Activated CD4-positive, CD25-positive, alpha-beta regulatory T cell treated with anti-CD3 and anti-CD28 coated beads, Interleukin-2, amount 50 U/mL, for 72 hours (primary cell): ENCODE results near the gene LARP1.

Experiments
- DNase-seq: peaks from one replicate; pipeline ENCODE4 v3.0.0; 2021

LARP1 gene

DNA sequence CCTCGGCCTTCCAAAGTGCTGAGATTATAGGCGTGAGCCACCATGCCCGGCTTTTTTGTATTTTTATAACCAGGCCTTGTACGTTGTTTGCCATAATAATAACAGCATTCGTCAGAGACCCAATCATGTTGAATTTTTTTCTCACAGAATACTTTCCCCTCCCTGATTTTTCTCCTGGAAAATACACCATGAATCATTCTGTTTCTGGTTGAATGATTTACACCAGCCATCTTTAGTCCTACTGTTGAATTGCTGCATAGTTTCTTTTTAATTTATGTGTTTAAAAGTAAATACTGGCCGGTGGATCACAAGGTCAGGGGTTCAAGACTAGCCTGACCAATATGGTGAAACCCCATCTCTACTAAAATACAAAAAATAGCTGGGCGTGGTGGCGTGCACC lies 106.8 kb downstream of the LARP1 start:
- DNase-seq: no peak

- DNase-seq: no peak
These were observed 107.6 kb downstream of the LARP1 start for GRCh38 chr5:154862766-154863165.

DNA sequence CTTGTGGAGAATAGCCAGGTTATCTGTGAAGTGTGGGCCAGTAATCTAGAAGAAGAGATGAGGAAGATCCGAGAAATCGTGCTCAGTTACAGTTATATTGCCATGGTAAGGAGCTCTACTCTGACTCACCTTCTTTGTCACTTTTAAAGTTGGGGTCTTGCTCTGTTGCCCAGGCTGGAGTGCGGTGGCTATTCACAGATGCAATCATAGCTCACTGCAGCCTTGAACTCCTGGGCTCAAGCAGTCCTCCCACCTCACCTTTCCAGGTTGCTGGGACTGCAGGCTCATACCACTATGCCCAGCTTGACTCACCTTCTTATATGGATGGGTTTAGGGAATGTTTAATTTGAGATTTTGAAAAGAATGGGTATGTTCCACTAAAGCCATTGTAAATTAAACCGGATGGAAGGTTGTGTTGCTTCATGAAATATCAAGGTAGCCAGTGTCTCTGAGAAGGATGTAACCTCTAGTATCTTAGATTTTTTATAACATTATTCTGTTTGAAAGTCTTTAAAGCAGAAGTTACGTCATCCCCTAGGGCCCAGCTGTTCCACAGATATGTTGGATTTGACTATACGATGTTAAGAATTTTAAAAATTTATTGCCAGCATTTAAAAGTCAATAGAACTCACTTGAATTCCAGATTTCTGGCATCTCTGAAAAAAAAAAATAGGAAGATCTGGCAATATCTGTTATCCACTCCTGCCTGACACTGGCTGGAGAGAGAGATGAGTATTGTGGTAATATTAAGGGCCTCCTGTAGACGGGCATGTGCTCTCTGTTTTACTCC lies 108.3 kb downstream of the LARP1 start:
- no peak for DNase-seq

DNA sequence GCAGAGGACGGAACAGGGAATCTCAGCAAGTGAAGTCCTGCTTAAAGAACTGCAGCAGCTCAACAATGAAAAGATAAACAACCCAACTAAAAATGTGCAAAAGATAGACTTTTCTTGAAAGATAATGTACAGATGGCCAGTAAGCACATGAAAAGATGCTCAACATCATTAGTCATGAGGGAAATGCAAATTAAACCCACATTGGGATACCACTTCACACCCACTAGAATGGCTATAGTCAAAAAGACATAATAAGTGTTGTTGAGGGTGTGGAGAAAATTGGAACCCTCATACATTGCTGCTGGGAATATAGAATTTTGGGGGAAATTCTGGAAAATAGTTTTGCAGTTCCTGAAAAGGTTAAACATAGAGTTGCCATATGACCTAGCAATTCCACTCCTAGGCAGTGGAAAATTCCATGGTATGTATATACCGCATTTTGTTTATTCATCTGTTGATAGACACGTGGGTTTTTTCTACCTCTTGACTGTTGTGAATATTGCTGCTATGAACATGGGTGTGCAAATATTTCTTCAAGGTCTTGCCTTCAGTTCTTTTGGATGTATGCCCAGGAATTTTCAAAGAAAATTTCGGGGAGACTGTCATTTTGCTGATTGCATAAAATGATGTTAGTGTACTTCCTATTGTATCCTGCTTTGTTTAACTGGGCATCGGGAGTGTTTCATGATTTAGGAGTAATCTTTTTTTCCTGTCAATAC lies 110.4 kb downstream of the LARP1 start:
- DNase-seq: no peak

GRCh38 chr5:154866841-154867240 lies 111.7 kb downstream of the LARP1 start:
- no peak for DNase-seq
